Thymus (tissue), 11 donors: ENCODE results near the gene POLD2. TPM values are rescaled to one million over a fixed set of nuclear protein-coding genes. Genes with fewer than 3 reads are reported as not detected.

Source experiments
- DNase-seq, 9 donors: peaks; one replicate each; pipeline ENCODE4 v3.0.0-alpha.2; 2013; ENCODE audit warnings: low spot score in 9 of 9, low read depth in 6 of 9, missing footprints in 1 of 9
- H3K27ac ChIP-seq, 2 donors: one replicate each; pipeline ENCODE4 v1.5.1; 2013; ENCODE audit warnings: control low read depth in 1 of 2, low read depth in 1 of 2, low read length in 1 of 2, mild to moderate bottlenecking in 1 of 2, moderate library complexity in 1 of 2
- H3K27me3 ChIP-seq, 2 donors: one replicate each; pipeline ENCODE4 v1.5.1; 2013; ENCODE audit warnings: low read length in 1 of 2; ENCODE audit not compliant: control insufficient read depth in 2 of 2, insufficient read depth in 1 of 2
- H3K36me3 ChIP-seq, 2 donors: one replicate each; pipeline ENCODE4 v1.5.1; 2013; ENCODE audit warnings: low read length in 1 of 2, mild to moderate bottlenecking in 1 of 2, moderate library complexity in 1 of 2; ENCODE audit not compliant: control insufficient read depth in 2 of 2, insufficient read depth in 2 of 2
- H3K4me1 ChIP-seq, 2 donors: one replicate each; pipeline ENCODE4 v1.5.1; 2013; ENCODE audit warnings: low read length in 2 of 2; ENCODE audit not compliant: control insufficient read depth in 2 of 2, insufficient read depth in 2 of 2
- H3K4me3 ChIP-seq, 2 donors: one replicate each; pipeline ENCODE4 v1.5.1; 2013; ENCODE audit warnings: low read length in 2 of 2, control low read depth in 1 of 2, mild to moderate bottlenecking in 1 of 2
- H3K9me3 ChIP-seq, 2 donors: one replicate each; pipeline ENCODE4 v1.5.1; 2013; ENCODE audit warnings: low read length in 1 of 2, mild to moderate bottlenecking in 1 of 2; ENCODE audit not compliant: control insufficient read depth in 2 of 2, insufficient read depth in 1 of 2
- WGBS: extraction: QIAGEN DNeasy Blood & Tissue Kit; methylation state at CpG from one replicate; pipeline ENCODE4 v1.1.7; 2013; 5-methylcytosine and 5-hydroxymethylcytosine counted together
- polyA plus RNA-seq: library from polyadenylated mRNA; stranded (reverse); fragments of 200-250 nt; gene quantifications from one replicate; pipeline ENCODE4 v1.2.3, GENCODE V29; 2013
- total RNA-seq: library from RNA; stranded (reverse); fragments of 120-200 nt; gene quantifications from one replicate; pipeline ENCODE4 v1.2.4, GENCODE V29; 2013
- donor health status: healthy.

POLD2 gene
- total and polyA plus RNA-seq, 2 donors = 44.0 to 79.6 TPM

DNA sequence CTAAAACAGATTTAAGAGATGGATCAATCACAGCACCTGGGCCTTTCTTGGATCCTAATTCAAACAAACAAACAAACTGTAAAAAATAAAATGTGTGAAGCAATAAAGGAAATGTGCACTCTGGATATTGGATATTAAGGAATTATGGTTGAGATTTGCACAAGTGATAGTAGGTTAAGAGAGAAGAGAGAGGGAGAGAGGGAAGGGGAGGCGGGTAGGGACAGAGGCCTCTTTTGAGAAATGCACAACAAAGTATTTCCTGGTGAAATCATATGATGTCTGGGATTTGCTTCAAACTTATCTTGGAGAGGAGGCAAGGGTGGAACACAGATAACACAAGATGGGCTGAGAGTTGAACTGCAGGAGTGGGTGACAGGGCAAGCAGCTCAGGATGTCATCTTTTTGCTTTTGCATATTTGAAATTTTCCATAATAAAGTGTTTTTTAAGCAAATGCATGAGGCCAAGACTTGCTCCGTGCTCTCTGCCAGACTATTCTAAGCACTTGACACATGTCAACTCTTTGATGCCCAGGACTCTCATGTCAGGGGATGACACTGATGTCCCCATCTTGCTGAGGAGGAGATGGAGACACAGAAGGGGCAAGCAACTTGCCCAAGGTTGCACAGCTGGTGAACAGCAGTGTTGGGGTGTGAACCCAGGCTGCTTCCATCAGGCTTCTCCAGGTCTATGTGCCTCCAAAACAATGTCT, 28.3 kb downstream of the POLD2 start:
- peaks cover 0 to 17% of the 10 kb centered on the region in 2 donors for H3K9me3 ChIP-seq
- no peak overlapping the region for H3K4me3 ChIP-seq
- H3K27me3 ChIP-seq = no peaks in the 10 kb centered on the region
- WGBS = 80% methylated on average over 2 of the region's 2 CpGs
- peak in 1 of 9 donors; percentile 33 for DNase-seq
- H3K4me1 ChIP-seq = peaks cover 69 to 89% of the 10 kb centered on the region in 2 donors
- H3K27ac ChIP-seq = peak overlapping the region; percentile 32 to 100
- no peaks in the 10 kb centered on the region for H3K36me3 ChIP-seq

DNA sequence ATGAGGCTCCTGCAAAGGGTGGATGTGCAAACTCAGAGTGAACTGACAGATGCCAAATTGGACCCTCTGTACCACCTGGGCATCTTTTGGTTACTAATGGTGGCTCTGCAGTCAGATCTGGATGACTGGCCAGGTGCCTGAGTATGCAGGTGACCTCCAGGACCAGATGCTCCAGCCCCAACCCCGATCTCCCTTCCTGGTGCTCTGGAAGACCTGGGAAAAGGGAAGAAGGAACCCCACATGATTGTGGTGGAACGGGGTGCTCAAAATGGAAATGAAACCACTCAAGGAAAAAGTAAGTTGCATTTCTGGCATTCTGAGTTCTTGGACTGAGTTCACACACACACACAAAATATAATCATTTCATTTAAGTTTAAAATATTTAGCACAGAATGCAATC, 29.0 kb downstream of the POLD2 start:
- Histone ChIP-seq H3K4me3 (no peak overlapping the region), H3K4me1 (peaks cover 64 to 84% of the 10 kb centered on the region in 2 donors), H3K27ac (peak overlapping the region; percentile 36 to 100), H3K36me3 (no peaks in the 10 kb centered on the region), H3K27me3 (no peaks in the 10 kb centered on the region), H3K9me3 (peaks cover 0 to 17% of the 10 kb centered on the region in 2 donors)
- WGBS = 93% methylated on average over 2 of the region's 2 CpGs
- no peak for DNase-seq

DNA sequence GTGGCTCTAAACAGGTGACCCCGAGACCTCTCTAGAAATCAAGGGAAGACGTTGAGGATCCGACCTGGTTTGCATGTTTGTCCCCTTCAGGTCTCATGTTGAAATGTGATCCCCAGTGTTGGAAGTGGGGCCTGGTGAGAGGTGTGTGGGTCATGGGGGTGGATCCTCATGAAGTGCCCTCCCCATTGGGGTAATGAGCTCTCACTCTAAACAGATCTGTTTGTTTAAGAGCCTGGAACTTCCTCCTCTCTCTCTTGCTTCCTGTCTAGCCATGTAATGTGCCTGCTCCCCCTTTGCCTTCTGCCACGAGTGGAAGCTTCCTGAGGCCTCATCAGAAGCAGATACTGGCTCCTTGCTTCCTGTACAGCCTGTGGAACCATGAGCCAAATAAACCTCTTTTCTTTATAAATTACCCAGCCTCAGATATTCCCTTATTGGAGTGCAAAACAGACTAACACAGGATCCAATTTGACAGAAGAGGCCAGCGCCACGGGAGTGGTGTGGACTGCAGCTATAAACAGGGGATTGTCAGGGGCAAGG, 30.2 kb downstream of the POLD2 start:
- peaks cover 0 to 17% of the 10 kb centered on the region in 2 donors for H3K9me3 ChIP-seq
- 89% methylated on average over 6 of the region's 6 CpGs for WGBS

DNA sequence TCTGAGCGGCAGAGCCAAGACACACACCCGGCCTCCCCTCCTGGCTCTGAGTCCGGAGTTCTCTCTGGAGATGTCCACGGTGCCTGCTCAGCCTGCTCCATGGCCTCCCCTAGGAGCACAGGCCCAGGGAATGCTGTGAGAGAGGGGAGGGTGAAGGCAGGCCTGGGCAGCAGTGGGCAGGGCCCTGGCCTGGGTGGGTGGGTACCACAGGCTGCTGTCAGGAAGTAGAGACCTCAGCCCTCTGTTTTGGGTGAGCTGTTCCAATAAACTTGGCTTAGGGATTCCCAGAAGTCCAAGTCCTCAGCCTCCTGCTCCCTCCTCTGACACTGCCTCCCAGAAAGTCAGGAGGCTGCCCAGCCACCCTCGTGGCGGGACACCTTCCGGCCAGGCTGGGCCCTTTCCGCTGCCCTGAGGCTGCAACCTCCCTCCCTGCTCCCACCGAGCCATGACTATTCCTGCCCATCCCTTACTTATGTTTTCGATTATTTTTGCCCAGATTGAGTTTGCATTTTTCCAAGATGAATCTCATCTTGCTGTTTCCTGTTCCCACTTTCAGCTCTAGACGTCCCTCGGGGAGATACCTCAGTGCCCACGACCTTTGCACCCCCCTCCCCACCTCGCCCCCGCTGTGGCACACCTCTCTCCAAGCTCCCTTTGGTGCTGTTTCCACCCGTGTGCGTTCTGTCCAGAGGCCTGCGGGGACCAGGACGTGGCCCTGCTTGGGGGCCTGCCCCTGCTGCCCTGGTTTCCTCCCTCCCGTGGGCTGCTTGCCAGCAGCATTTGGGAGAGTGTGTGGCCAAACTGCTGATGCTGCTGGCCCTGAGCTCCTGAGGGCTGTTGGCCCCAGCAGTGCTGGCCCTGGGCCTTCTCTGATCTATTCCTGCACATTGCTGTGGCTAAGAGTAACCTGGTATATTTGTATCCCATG, 35.2 kb downstream of the POLD2 start:
- Histone ChIP-seq H3K27me3 (no peaks in the 10 kb centered on the region), H3K4me3 (no peak overlapping the region), H3K9me3 (peaks cover 0 to 9% of the 10 kb centered on the region in 2 donors), H3K36me3 (no peaks in the 10 kb centered on the region), H3K4me1 (peaks cover 23 to 66% of the 10 kb centered on the region in 2 donors), H3K27ac (peak overlapping the region in 1 of 2 donors; percentile 62)
- 92% methylated on average over 20 of the region's 20 CpGs for WGBS
- DNase-seq = no peak

More for the DNA sequence above, 30.2 kb downstream of the POLD2 start:
- H3K4me1 ChIP-seq = peaks cover 59 to 79% of the 10 kb centered on the region in 2 donors
- no peaks in the 10 kb centered on the region for H3K36me3 ChIP-seq
- H3K27me3 ChIP-seq = no peaks in the 10 kb centered on the region
- no peak overlapping the region for H3K4me3 ChIP-seq
- peak in 1 of 9 donors; percentile 29 for DNase-seq
- peak overlapping the region; percentile 28 to 43 for H3K27ac ChIP-seq

DNA sequence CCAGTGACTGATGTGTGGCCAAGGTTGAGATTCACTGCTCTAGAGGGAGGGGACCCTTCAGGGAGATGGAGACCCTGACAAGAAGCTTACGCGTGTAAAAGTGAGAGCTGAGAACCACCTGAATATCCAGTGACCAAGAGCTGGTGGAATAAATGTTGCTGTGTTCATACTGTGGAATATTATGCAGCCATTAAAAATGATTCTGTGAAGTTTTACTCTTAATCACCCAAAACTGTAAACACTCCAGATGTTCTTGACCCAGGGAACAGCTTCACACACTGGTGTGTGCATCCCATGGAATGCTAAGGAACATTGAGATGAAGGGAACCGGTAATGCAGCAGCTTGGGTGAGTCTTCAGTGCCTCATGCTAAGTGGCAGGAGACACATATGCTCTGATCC, 36.7 kb downstream of the POLD2 start:
- DNase-seq = no peak
- no peaks in the 10 kb centered on the region for H3K36me3 ChIP-seq
- H3K27me3 ChIP-seq = no peaks in the 10 kb centered on the region
- no peak overlapping the region for H3K27ac ChIP-seq
- peaks cover 11 to 50% of the 10 kb centered on the region in 2 donors for H3K4me1 ChIP-seq
- 100% methylated on average over 3 of the region's 3 CpGs for whole genome bisulfite sequencing
- no peak overlapping the region for H3K4me3 ChIP-seq
- peaks cover 0 to 4% of the 10 kb centered on the region in 2 donors for H3K9me3 ChIP-seq

DNA sequence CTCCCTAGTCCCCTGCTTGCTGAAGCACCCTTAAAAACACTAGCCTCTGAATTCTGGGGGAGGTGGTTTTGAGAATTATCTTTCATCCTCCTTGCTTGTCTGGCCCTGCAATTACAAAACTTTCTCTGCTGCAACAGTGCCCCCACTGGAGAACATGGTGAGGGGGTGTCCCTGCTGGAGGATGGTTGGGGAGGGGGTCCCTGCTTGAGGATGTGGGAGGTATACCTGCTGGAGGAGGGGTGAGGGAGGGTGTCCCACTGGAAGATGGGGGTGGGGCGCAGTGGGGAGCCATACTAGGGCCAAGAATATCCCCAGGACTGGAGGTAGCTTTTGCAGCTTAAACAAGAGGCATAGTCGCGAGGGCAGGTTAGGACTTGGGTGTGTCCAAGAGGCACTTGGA, 37.8 kb downstream of the POLD2 start:
- Histone ChIP-seq H3K36me3 (peaks cover 5 to 6% of the 10 kb centered on the region in 2 donors), H3K4me3 (no peak overlapping the region), H3K27me3 (no peaks in the 10 kb centered on the region), H3K9me3 (peaks cover 0 to 4% of the 10 kb centered on the region in 2 donors), H3K4me1 (peaks cover 20 to 55% of the 10 kb centered on the region in 2 donors), H3K27ac (peak overlapping the region in 1 of 2 donors; percentile 68)
- DNase-seq = peak in 1 of 9 donors; percentile 70
- WGBS = 96% methylated on average over 3 of the region's 3 CpGs

DNA sequence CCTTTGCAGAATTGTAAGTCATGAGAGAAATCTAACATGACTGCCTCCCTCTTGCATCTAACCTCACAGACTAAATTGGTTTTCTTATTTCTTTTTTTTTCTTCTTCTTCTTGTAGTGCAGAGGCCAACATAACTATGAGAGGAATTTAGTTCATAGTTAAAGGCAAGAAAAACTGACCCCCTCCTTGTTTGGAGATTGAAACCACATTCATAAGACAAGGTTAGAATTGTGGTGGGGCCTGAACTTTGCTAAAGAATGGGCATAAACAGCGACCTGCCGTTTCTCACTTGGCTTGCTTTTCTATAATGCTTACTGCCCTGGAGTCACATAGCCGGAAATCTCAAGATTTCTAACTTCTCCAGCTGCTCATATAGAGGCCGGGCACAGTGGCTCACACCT, 38.6 kb downstream of the POLD2 start:
- Histone ChIP-seq H3K27ac (peak overlapping the region; percentile 36 to 68), H3K27me3 (no peaks in the 10 kb centered on the region), H3K4me3 (no peak overlapping the region), H3K4me1 (peaks cover 23 to 64% of the 10 kb centered on the region in 2 donors), H3K36me3 (peaks cover 13 to 14% of the 10 kb centered on the region in 2 donors), H3K9me3 (peaks cover 0 to 4% of the 10 kb centered on the region in 2 donors)
- DNase-seq = no peak
- 82% methylated on average over 4 of the region's 4 CpGs for WGBS

DNA sequence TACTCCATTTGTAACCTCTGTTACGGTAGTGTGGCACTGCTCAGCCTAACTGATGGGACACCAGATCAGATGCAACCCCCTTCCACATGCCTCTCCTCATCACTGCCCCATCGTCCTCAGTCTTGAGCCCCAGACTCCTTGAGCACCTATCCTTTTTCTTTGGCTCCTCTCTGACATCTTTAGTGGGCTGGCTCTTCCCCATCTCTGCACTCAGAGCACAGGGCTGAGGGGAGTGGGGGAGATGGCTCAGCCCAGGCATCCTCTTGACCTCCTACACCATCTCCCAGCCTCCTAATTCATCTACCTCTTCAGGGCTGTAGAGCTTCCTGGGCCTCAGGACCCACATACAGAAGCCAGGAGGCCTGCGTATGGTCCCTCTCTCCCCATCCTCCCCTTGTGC, 39.6 kb downstream of the POLD2 start:
- WGBS = 96% methylated on average over 3 of the region's 3 CpGs
- no peak for DNase-seq
- Histone ChIP-seq H3K4me1 (peaks cover 23 to 70% of the 10 kb centered on the region in 2 donors), H3K9me3 (peaks cover 0 to 4% of the 10 kb centered on the region in 2 donors), H3K27me3 (no peaks in the 10 kb centered on the region), H3K4me3 (no peak overlapping the region), H3K27ac (peak overlapping the region in 1 of 2 donors; percentile 67), H3K36me3 (peaks cover 21 to 23% of the 10 kb centered on the region in 2 donors)
